HepG2 (cell line): ENCODE results near the gene MED23. TPM values are rescaled to one million over a fixed set of nuclear protein-coding genes. Genes with fewer than 3 reads are reported as not detected.
A peak's percentile ranks its signal among the peaks of the same experiment; 100 is the strongest.

Experiments used
- ATAC-seq: fragments of 200-7000 bp; cut with Tn5 transposase; 3 replicates; pipeline ENCODE4 v1.9.1; 2020; ENCODE audit warnings: mild to moderate bottlenecking, moderate library complexity
- BruUV-seq: library from RNA; stranded (reverse); fragments of 400-500 nt; replicated peaks from 2 replicates; lab custom pipeline; 2021; lab: Mats Ljungman, UMichigan
- CTCF ChIA-PET: fragments of 300-600 bp; formaldehyde crosslinking; extraction: SDS; loops from one replicate; lab custom pipeline; 2021; ENCODE audit warnings: low total read pairs, inconsistent platforms, low intra/inter-chr PET ratio; lab: Yijun Ruan, JAX
- POLR2A ChIA-PET: fragments of 350-600 bp; sonication (Branson Sonifier 250); formaldehyde crosslinking; loops from one replicate; lab custom pipeline; 2020; ENCODE audit warnings: antibody characterized with exemption, inconsistent platforms; lab: Yijun Ruan, JAX
- DNase-seq: peaks from one replicate; pipeline ENCODE4 v3.0.0-alpha.2; 2015; ENCODE audit warnings: low spot score
- FAIRE-seq: peaks from 3 replicates; lab custom pipeline; 2011; peaks lifted over from hg19 to GRCh38; lab: Jason Lieb, UNC
- H2AFZ ChIP-seq: one replicate; pipeline ENCODE4 v1.6.1; 2011; ENCODE audit warnings: low read length, inconsistent platforms
- H3K27ac ChIP-seq: fragments of 300-600 bp; 3 replicates; pipeline ENCODE4 v1.8.0; 2011; ENCODE audit warnings: mixed run types, mild to moderate bottlenecking, mixed read lengths, low read length, inconsistent platforms; ENCODE audit not compliant: insufficient read depth; ENCODE audit errors: extremely low read length
- H3K27me3 ChIP-seq, 2 experiments: fragments of 200-600 bp in 1 of 2; 2 replicates in 1 of 2; 3 replicates in 1 of 2; pipeline versions ENCODE4 v1.6.0 to v1.8.0; 2011; ENCODE audit warnings: low read length in 2 of 2, mild to moderate bottlenecking in 2 of 2, moderate library complexity in 2 of 2, inconsistent platforms in 1 of 2; ENCODE audit not compliant: insufficient read depth in 2 of 2, control insufficient read depth in 1 of 2
- H3K36me3 ChIP-seq, 2 experiments: fragments of 200-600 bp in 1 of 2; replicated peaks in 1 of 2; 2 replicates in 1 of 2; 3 replicates in 1 of 2; pipeline versions ENCODE4 v1.5.1 to v1.8.0; 2011; ENCODE audit warnings: low read length in 2 of 2, inconsistent platforms in 1 of 2; ENCODE audit not compliant: insufficient read depth in 2 of 2, control insufficient read depth in 1 of 2
- H3K4me1 ChIP-seq: 2 replicates; pipeline ENCODE4 v1.5.1; 2012; ENCODE audit warnings: low read length, inconsistent platforms; ENCODE audit not compliant: insufficient read depth
- H3K4me2 ChIP-seq: 2 replicates; pipeline ENCODE4 v1.6.0; 2011; ENCODE audit warnings: low read depth, low read length, inconsistent platforms
- H3K4me3 ChIP-seq, 3 experiments: fragments of 200-600 bp in 1 of 3; sonication (generic), shearing (Covaris generic) in 1 of 3; replicated peaks in 1 of 3; 2 replicates each; pipeline ENCODE4 v1.5.1; 2011 to 2016; ENCODE audit warnings: low read length in 3 of 3, inconsistent platforms in 2 of 3, low read depth in 2 of 3, mild to moderate bottlenecking in 2 of 3, control low read depth in 1 of 3, mixed read lengths in 1 of 3; ENCODE audit not compliant: insufficient read depth in 1 of 3
- H3K79me2 ChIP-seq: one replicate; pipeline ENCODE4 v1.6.1; 2011; ENCODE audit warnings: low read length, inconsistent platforms; ENCODE audit not compliant: insufficient read depth
- H3K9ac ChIP-seq: 2 replicates; pipeline ENCODE4 v1.6.0; 2011; ENCODE audit warnings: mild to moderate bottlenecking, low read depth, low read length, inconsistent platforms; ENCODE audit not compliant: insufficient read depth
- H3K9me3 ChIP-seq: 2 replicates; pipeline ENCODE4 v1.5.1; 2012; ENCODE audit warnings: mild to moderate bottlenecking, low read length
- H4K20me1 ChIP-seq: 2 replicates; pipeline ENCODE4 v1.6.0; 2011; ENCODE audit warnings: inconsistent platforms, mild to moderate bottlenecking, low read length, moderate library complexity; ENCODE audit not compliant: insufficient read depth
- ARNT ChIP-seq: fragments of 450-650 bp; IDR thresholded peaks from 2 replicates; pipeline ENCODE4 v1.6.1; 2017
- ATM ChIP-seq: fragments of 450-650 bp; IDR thresholded peaks from 2 replicates; pipeline ENCODE4 v1.7.1; 2017; ENCODE audit warnings: mild to moderate bottlenecking, borderline replicate concordance
- CCDC6 ChIP-seq: sonication (generic); formaldehyde crosslinking; IDR thresholded peaks from 2 replicates; pipeline ENCODE4 v1.8.1; 2022; ENCODE audit warnings: mild to moderate bottlenecking, missing genetic modification reagents, moderate library complexity
- HNRNPLL ChIP-seq: fragments of 200-400 bp; formaldehyde crosslinking; IDR thresholded peaks from 2 replicates; pipeline ENCODE4 v1.6.1; 2017; ENCODE audit warnings: mild to moderate bottlenecking, low read depth, low read length; ENCODE audit not compliant: poor library complexity, severe bottlenecking
- NCOA5 ChIP-seq: sonication (generic); formaldehyde crosslinking; IDR thresholded peaks from 2 replicates; pipeline ENCODE4 v1.4.0; 2020; ENCODE audit warnings: missing genetic modification reagents
- PITX1 ChIP-seq: sonication (generic); formaldehyde crosslinking; IDR thresholded peaks from 2 replicates; pipeline ENCODE4 v1.5.1; 2020; ENCODE audit warnings: mild to moderate bottlenecking, missing genetic modification reagents
- RAD21 ChIP-seq: fragments of 450-650 bp; formaldehyde crosslinking; IDR thresholded peaks from 2 replicates; pipeline ENCODE4 v1.5.0; 2020; ENCODE audit warnings: mild to moderate bottlenecking
- SMAD3 ChIP-seq: sonication (generic); formaldehyde crosslinking; IDR thresholded peaks from 2 replicates; pipeline ENCODE4 v1.4.0; 2020; ENCODE audit warnings: missing genetic modification reagents
- SP5 ChIP-seq: IDR thresholded peaks from 2 replicates; pipeline ENCODE4 v1.6.1; 2016; ENCODE audit warnings: low read depth, borderline replicate concordance
- TOPORS ChIP-seq: sonication (generic); formaldehyde crosslinking; IDR thresholded peaks from 2 replicates; pipeline ENCODE4 v1.8.0; 2023; ENCODE audit warnings: mild to moderate bottlenecking, missing genetic modification reagents
- XBP1 ChIP-seq: sonication (generic); formaldehyde crosslinking; IDR thresholded peaks from 2 replicates; pipeline ENCODE4 v1.5.0; 2020; ENCODE audit warnings: missing genetic modification reagents
- ZMYM3 ChIP-seq: sonication (generic); formaldehyde crosslinking; IDR thresholded peaks from 2 replicates; pipeline ENCODE4 v1.5.1; 2020; ENCODE audit warnings: mild to moderate bottlenecking, missing genetic modification reagents
- ZNF232 ChIP-seq: sonication (generic); formaldehyde crosslinking; IDR thresholded peaks from 2 replicates; pipeline ENCODE4 v1.4.0; 2020; ENCODE audit warnings: missing genetic modification reagents, borderline replicate concordance
- ZNF775 ChIP-seq: sonication (generic); formaldehyde crosslinking; IDR thresholded peaks from 2 replicates; pipeline ENCODE4 v1.4.0; 2020; ENCODE audit warnings: missing genetic modification reagents, mild to moderate bottlenecking, moderate library complexity, borderline replicate concordance
- WGBS: methylation state at CpG from one replicate; pipeline ENCODE4 v1.1.6; 2017; ENCODE audit warnings: low lambda C conversion rate; 5-methylcytosine and 5-hydroxymethylcytosine counted together
- in situ Hi-C: cut with HindIII; loops from 2 replicates; pipeline ENCODE4 v1.10.0; 2017; ENCODE audit warnings: low pct_unique_long_range_greater_than_20kb; ENCODE audit not compliant: extremely low pct_ligation_motif_present
- intact Hi-C: fragments of 100-400 bp; cut with micrococcal nuclease; formaldehyde crosslinking; loops from one replicate; pipeline ENCODE4 v1.10.0; 2022; ENCODE audit not compliant: unreplicated experiment
- polyA plus RNA-seq, 8 experiments: library from polyadenylated mRNA; depleted of rRNA in 3 of 8; stranded (reverse) in 7 of 8; unstranded in 1 of 8; fragments of >200 nt; fragmentation: Illumina TruSeq in 4 of 8; extraction: Trizol in 4 of 8; gene quantifications; 2 replicates each; pipeline versions ENCODE4 v1.2.1 to v1.2.3, GENCODE V29; 2011 to 2016; ENCODE audit warnings: low read depth in 4 of 8, missing spikeins in 1 of 8, mixed read lengths in 1 of 8; ENCODE audit not compliant: insufficient read depth in 1 of 8
- total RNA-seq, 5 experiments: library from RNA; depleted of rRNA; stranded (reverse); fragments of >200 nt; fragmentation: Illumina TruSeq; extraction: Trizol; gene quantifications; 2 replicates each; pipeline ENCODE4 v1.2.3, GENCODE V29; 2016; ENCODE audit warnings: low read depth in 1 of 5
- TF ChIP-seq, protein P1 (sequence below): sonication (generic); formaldehyde crosslinking; IDR thresholded peaks from 2 replicates; pipeline ENCODE4 v1.5.1; 2020; ENCODE audit warnings: missing genetic modification reagents, mild to moderate bottlenecking, borderline replicate concordance
- TF ChIP-seq, protein P2 (sequence below): sonication (generic); formaldehyde crosslinking; IDR thresholded peaks from 2 replicates; pipeline ENCODE4 v1.5.0; 2020; ENCODE audit warnings: mild to moderate bottlenecking, missing genetic modification reagents
- TF ChIP-seq, protein P3 (sequence below): sonication (generic); formaldehyde crosslinking; IDR thresholded peaks from 2 replicates; pipeline ENCODE4 v1.5.1; 2020; ENCODE audit warnings: missing genetic modification reagents, mild to moderate bottlenecking, borderline replicate concordance
- TF ChIP-seq, protein P4 (sequence below): sonication (generic); formaldehyde crosslinking; IDR thresholded peaks from 2 replicates; pipeline ENCODE4 v1.5.0; 2020; ENCODE audit warnings: missing genetic modification reagents, mild to moderate bottlenecking, borderline replicate concordance

The MED23 gene
- total and polyA plus RNA-seq, 2 of the 13 experiments (the other 11 are each of a cell fraction or from before 2014, with no cell fraction given), result 34.9 to 50.5 TPM

DNA sequence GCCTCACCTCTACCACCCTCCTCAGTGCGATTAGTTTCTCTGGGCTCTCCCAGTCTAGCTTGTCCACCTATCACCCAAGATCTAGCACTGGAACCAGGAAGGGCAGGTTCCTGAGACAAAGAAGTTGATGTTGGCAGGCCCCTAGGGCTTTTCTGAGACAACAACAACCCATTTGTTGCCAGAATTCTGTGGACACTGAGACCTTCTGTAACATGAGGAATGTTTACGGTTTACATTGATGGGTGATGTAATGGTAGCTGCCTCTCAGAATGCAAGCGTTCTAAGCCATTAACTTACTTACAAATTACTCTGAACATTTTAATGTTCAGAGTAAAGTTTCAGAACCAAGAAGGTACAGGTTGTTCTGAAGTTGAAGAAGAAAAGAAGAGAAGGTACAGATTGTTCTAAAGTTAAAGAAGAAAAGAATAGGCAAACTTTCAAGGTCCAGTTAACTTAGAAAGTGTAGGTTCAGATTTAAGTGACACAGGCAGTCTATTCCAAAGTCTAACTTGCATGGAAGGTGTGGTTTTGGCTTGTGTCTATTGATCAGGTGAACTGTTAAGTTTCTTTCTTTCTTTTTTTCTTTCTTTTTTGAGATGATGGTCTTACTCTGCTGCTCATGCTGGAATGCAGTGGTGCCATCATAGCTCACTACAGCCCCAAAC lies 3.7 kb upstream of the MED23 start:
- no peaks in the 10 kb centered on the region for H3K9me3 ChIP-seq
- 11% methylated on average over 3 of the region's 3 CpGs for WGBS
- peaks cover 48% of the 10 kb centered on the region for H3K4me1 ChIP-seq
- H3K9ac ChIP-seq, result peak overlapping the region; percentile 17; the same call in 1 of the 2 replicates
- CTCF ChIA-PET, result no interaction called here
- peak; percentile 46 for DNase-seq
- H3K27me3 ChIP-seq, result no peaks in the 10 kb centered on the region; a peak in 2 of 5 replicates
- FAIRE-seq, result no peak
- intact Hi-C loops, result no loop called here
- H3K27ac ChIP-seq, result peak overlapping the region; percentile 47
- H3K36me3 ChIP-seq, result no peaks in the 10 kb centered on the region
- POLR2A ChIA-PET, result interaction anchor here (0.7 to 1.9 kb wide), 3 partner anchors 11 to 320 kb away, joined by 3 to 6 read pairs (median 3); partner anchors contain the start of gene CCN2
- in situ Hi-C loops, result no loop called here
- no TSS peak for BruUV-seq
- peaks cover 21% of the 10 kb centered on the region for H3K79me2 ChIP-seq
- H4K20me1 ChIP-seq, result no peaks in the 10 kb centered on the region
- H3K4me3 ChIP-seq, result peak overlapping the region in 2 of 3 experiments; percentile 4 to 17; a peak in 2 of 6 replicates
- H3K4me2 ChIP-seq, result peak overlapping the region; percentile 62
- ATAC-seq, result no peak
- H2AFZ ChIP-seq, result peak overlapping the region; percentile 96
- 0 out of 2 replicates have a peak, but pooled peaks have one; percentile 11 for TF ChIP-seq SMAD3 (CRISPR knock-in tag)
- no peak for TF ChIP-seq ZNF775 (CRISPR knock-in tag)
- TF ChIP-seq XBP1, result no peak
- TF ChIP-seq, protein P1, sequence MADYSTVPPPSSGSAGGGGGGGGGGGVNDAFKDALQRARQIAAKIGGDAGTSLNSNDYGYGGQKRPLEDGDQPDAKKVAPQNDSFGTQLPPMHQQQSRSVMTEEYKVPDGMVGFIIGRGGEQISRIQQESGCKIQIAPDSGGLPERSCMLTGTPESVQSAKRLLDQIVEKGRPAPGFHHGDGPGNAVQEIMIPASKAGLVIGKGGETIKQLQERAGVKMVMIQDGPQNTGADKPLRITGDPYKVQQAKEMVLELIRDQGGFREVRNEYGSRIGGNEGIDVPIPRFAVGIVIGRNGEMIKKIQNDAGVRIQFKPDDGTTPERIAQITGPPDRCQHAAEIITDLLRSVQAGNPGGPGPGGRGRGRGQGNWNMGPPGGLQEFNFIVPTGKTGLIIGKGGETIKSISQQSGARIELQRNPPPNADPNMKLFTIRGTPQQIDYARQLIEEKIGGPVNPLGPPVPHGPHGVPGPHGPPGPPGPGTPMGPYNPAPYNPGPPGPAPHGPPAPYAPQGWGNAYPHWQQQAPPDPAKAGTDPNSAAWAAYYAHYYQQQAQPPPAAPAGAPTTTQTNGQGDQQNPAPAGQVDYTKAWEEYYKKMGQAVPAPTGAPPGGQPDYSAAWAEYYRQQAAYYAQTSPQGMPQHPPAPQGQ (CRISPR knock-in tag), result no peak
- no peak for TF ChIP-seq ATM
- peak; percentile 26; the same call in 1 of the 2 replicates for TF ChIP-seq PITX1 (CRISPR knock-in tag)
- TF ChIP-seq, protein P2, sequence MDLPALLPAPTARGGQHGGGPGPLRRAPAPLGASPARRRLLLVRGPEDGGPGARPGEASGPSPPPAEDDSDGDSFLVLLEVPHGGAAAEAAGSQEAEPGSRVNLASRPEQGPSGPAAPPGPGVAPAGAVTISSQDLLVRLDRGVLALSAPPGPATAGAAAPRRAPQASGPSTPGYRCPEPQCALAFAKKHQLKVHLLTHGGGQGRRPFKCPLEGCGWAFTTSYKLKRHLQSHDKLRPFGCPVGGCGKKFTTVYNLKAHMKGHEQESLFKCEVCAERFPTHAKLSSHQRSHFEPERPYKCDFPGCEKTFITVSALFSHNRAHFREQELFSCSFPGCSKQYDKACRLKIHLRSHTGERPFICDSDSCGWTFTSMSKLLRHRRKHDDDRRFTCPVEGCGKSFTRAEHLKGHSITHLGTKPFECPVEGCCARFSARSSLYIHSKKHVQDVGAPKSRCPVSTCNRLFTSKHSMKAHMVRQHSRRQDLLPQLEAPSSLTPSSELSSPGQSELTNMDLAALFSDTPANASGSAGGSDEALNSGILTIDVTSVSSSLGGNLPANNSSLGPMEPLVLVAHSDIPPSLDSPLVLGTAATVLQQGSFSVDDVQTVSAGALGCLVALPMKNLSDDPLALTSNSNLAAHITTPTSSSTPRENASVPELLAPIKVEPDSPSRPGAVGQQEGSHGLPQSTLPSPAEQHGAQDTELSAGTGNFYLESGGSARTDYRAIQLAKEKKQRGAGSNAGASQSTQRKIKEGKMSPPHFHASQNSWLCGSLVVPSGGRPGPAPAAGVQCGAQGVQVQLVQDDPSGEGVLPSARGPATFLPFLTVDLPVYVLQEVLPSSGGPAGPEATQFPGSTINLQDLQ, result no peak
- TF ChIP-seq NCOA5 (CRISPR knock-in tag), result no peak
- TF ChIP-seq ZNF232 (CRISPR knock-in tag), result no peak
- TF ChIP-seq TOPORS (CRISPR knock-in tag), result no peak
- TF ChIP-seq, protein P3, sequence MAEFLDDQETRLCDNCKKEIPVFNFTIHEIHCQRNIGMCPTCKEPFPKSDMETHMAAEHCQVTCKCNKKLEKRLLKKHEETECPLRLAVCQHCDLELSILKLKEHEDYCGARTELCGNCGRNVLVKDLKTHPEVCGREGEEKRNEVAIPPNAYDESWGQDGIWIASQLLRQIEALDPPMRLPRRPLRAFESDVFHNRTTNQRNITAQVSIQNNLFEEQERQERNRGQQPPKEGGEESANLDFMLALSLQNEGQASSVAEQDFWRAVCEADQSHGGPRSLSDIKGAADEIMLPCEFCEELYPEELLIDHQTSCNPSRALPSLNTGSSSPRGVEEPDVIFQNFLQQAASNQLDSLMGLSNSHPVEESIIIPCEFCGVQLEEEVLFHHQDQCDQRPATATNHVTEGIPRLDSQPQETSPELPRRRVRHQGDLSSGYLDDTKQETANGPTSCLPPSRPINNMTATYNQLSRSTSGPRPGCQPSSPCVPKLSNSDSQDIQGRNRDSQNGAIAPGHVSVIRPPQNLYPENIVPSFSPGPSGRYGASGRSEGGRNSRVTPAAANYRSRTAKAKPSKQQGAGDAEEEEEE (CRISPR knock-in tag), result no peak
- no peak for TF ChIP-seq CCDC6 (CRISPR knock-in tag)
- TF ChIP-seq ARNT, result no peak
- TF ChIP-seq RAD21 (CRISPR knock-in tag), result no peak
- peak; percentile 47; the same call in 1 of the 2 replicates for TF ChIP-seq ZMYM3
- no peak for TF ChIP-seq SP5 (CRISPR knock-in tag)
- TF ChIP-seq, protein P4, sequence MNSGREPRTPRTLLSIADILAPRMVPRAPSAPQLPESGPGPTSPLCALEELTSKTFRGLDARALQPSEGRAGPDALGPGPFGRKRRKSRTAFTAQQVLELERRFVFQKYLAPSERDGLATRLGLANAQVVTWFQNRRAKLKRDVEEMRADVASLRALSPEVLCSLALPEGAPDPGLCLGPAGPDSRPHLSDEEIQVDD, result no peak
- no peak for TF ChIP-seq HNRNPLL
